ENCODE results near the gene SOCS3.

SOCS3 gene

GRCh38 chr17:78366109-78366848, 6.4 kb upstream of the SOCS3 start:
- H3K4me3 ChIP-seq (ENCODE audit: low read length), result no peak overlapping the region
- no peak for DNase-seq (ENCODE audit: low read depth)

GRCh38 chr17:78365561-78366108, 5.8 kb upstream of the SOCS3 start:
- TF ChIP-seq CTCF (conservative IDR thresholded peaks at IDR 0.05; ENCODE audit: low read length), result no peak
- no peak overlapping the region for H3K4me3 ChIP-seq (ENCODE audit: low read length)
- no peak for DNase-seq (ENCODE audit: low read depth)

More at GRCh38 chr17:78366109-78366848, 6.4 kb upstream of the SOCS3 start:
- TF ChIP-seq CTCF (conservative IDR thresholded peaks at IDR 0.05; ENCODE audit: low read length), result no peak

- no peak overlapping the region for H3K4me3 ChIP-seq (ENCODE audit: low read length)
- no peak for DNase-seq (ENCODE audit: low read depth)
- TF ChIP-seq CTCF (conservative IDR thresholded peaks at IDR 0.05; ENCODE audit: low read length), result no peak
These were observed 4.8 kb upstream of the SOCS3 start for GRCh38 chr17:78364436-78365281.

DNA sequence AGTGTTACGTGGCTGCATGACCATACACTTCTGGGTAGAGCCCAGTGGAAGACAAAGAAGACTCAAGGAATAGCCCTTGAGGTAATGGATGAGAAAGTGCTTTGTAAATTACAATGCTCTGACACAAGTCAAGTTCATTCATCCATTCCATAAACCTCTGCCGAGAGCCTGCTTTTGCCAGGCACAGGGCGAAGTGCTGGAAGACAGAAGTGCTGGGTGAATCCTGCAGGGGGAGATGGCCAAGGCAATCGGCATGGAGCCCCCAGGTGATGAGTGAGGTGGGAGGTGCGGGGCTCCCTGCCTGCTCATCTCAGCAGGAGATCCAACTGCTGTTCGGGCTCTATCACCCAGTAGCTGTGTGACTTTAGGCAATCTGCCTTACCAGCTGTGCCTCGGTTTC, 2.8 kb upstream of the SOCS3 start:
- 0 out of 2 replicates have a peak, but pooled peaks have one; percentile 4 for TF ChIP-seq CTCF (conservative IDR thresholded peaks at IDR 0.05; ENCODE audit: low read length)
- no peak for DNase-seq (ENCODE audit: low read depth)
- no peak overlapping the region for H3K4me3 ChIP-seq (ENCODE audit: low read length)

- no peak for TF ChIP-seq CTCF (conservative IDR thresholded peaks at IDR 0.05; ENCODE audit: low read length)
- no peak overlapping the region for H3K4me3 ChIP-seq (ENCODE audit: low read length)
- no peak for DNase-seq (ENCODE audit: low read depth)
These were observed 2.4 kb upstream of the SOCS3 start for GRCh38 chr17:78362232-78362631.

DNA sequence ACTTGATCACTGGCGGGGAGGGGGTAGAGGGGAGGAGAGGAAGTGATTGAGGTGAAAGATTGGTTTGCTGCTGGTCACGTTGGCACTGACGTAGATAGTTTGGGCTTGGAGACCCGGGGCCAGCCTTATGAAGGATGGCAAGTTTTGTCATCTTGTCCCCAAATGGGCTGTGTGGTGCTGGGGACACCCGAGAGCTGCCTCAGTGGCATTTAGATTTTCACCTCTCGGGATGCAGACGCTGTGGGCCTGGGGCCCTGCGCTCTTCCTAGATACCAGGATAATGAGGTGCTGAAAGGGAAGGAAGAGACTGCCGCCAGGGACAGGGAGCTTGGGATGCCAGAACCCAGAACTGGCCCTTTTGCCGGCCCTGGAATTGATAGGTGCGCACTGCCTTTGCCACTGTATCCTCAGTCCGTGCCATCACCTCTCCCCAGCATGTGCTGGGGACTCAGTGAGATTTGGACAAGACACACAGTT, 1.4 kb upstream of the SOCS3 start:
- DNase-seq (ENCODE audit: low read depth), result no peak
- TF ChIP-seq CTCF (conservative IDR thresholded peaks at IDR 0.05; ENCODE audit: low read length), result no peak
- no peak overlapping the region for H3K4me3 ChIP-seq (ENCODE audit: low read length)

Measured in AG10803 (cell line).